ENCODE results near the gene FAM229B.
A peak's percentile ranks its signal among the peaks of the same experiment; 100 is the strongest.

GRCh38 chr6:112043032-112044007 is 44.1 kb upstream of the FAM229B start:
- TF ChIP-seq POLR2A (IDR thresholded peaks at IDR 0.05) (peak; percentile 68), CTCF (IDR thresholded peaks at IDR 0.05) (peak; percentile 96 to 98 (median 98))

Data from right lobe of liver (tissue), 4 donors.